ENCODE data around the gene P2RY10. TPM values are rescaled to one million over a fixed set of nuclear protein-coding genes. Genes with fewer than 3 reads are reported as not detected.

P2RY10 gene
- not detected for polyA plus RNA-seq (2013, experiment 1 of 2)
- polyA plus RNA-seq (2013, experiment 2 of 2): not detected

- Histone ChIP-seq H3K18ac (ENCODE audit: low read length) (no peak within 1 kb of the TSS), H4K8ac (ENCODE audit: low read depth, low read length) (no peak within 1 kb of the TSS), H3K27me3 (ENCODE audit: control insufficient read depth in 3 of 3, insufficient read depth in 3 of 3, low read depth in 1 of 3, low read length in 3 of 3) (no peaks in the 10 kb centered on the region), H2BK120ac (ENCODE audit: low read depth, low read length) (no peak within 1 kb of the TSS), H3K4me3 (ENCODE audit: low read length in 2 of 2) (no peak within 1 kb of the TSS), H3K36me3 (replicated peaks in 1 of 2; ENCODE audit: control insufficient read depth in 2 of 2, insufficient read depth in 2 of 2, low read length in 2 of 2) (no peaks in the 10 kb centered on the region), H3K9me3 (replicated peaks in 1 of 2; ENCODE audit: control insufficient read depth in 2 of 2, insufficient read depth in 1 of 2, low read depth in 1 of 2, low read length in 2 of 2) (no peaks in the 10 kb centered on the region), H2BK5ac (ENCODE audit: low read length) (no peak within 1 kb of the TSS), H2AK5ac (ENCODE audit: low read depth, low read length) (no peak within 1 kb of the TSS), H2AFZ (ENCODE audit: low read length) (no peak within 1 kb of the TSS), H3K4me1 (ENCODE audit: control insufficient read depth in 2 of 2, insufficient read depth in 1 of 2, low read depth in 1 of 2, low read length in 2 of 2) (no peaks in the 10 kb centered on the region), H4K91ac (ENCODE audit: low read depth, low read length, poor library complexity) (no peak within 1 kb of the TSS), H3K14ac (ENCODE audit: low read length) (no peak within 1 kb of the TSS), H3K9ac (ENCODE audit: low read depth, low read length, poor library complexity) (no peak within 1 kb of the TSS), H2BK15ac (ENCODE audit: low read length) (no peak within 1 kb of the TSS), H3K27ac (replicated peaks; ENCODE audit: low read length) (no peak within 1 kb of the TSS), H3K4me2 (ENCODE audit: insufficient read depth, low read length, poor library complexity, severe bottlenecking) (no peak within 1 kb of the TSS), H3K4ac (ENCODE audit: low read length) (no peak within 1 kb of the TSS), H2BK12ac (ENCODE audit: low read length) (no peak within 1 kb of the TSS), H3K23ac (ENCODE audit: low read depth, low read length, poor library complexity) (no peak within 1 kb of the TSS), H3K79me1 (ENCODE audit: low read depth, low read length) (no peaks in the 10 kb centered on the region)
- no peak for DNase-seq (ENCODE audit: low spot score)
- no CpG with 5 or more reads among the region's 5 CpGs for WGBS, 2 donors (ENCODE audit: extremely low coverage in 2 of 2, insufficient read length in 2 of 2, insufficient replicate concordance in 1 of 2)
Observed at GRCh38 chrX:78945186-78945912, at the start of gene P2RY10. Gene P2RY10 (plus strand): TSS chrX:78945391. CDS start chrX:78960521, 15,130 bp downstream.

GRCh38 chrX:78922754-78923153 is 22.4 kb upstream of the P2RY10 start:
- Histone ChIP-seq H3K4ac (ENCODE audit: low read length) (no peak overlapping the region), H3K27me3 (ENCODE audit: control insufficient read depth in 3 of 3, insufficient read depth in 3 of 3, low read depth in 1 of 3, low read length in 3 of 3) (no peaks in the 10 kb centered on the region), H3K18ac (ENCODE audit: low read length) (no peak overlapping the region), H2BK15ac (ENCODE audit: low read length) (no peak overlapping the region), H2BK120ac (ENCODE audit: low read depth, low read length) (no peak overlapping the region), H4K91ac (ENCODE audit: low read depth, low read length, poor library complexity) (no peak overlapping the region), H3K27ac (replicated peaks; ENCODE audit: low read length) (no peak overlapping the region), H3K14ac (ENCODE audit: low read length) (no peak overlapping the region), H2BK12ac (ENCODE audit: low read length) (no peak overlapping the region), H2AFZ (ENCODE audit: low read length) (no peak overlapping the region), H4K8ac (ENCODE audit: low read depth, low read length) (no peak overlapping the region), H3K36me3 (replicated peaks in 1 of 2; ENCODE audit: control insufficient read depth in 2 of 2, insufficient read depth in 2 of 2, low read length in 2 of 2) (no peaks in the 10 kb centered on the region), H3K23ac (ENCODE audit: low read depth, low read length, poor library complexity) (no peak overlapping the region), H3K4me2 (ENCODE audit: insufficient read depth, low read length, poor library complexity, severe bottlenecking) (no peak overlapping the region), H3K9ac (ENCODE audit: low read depth, low read length, poor library complexity) (no peak overlapping the region), H3K9me3 (replicated peaks in 1 of 2; ENCODE audit: control insufficient read depth in 2 of 2, insufficient read depth in 1 of 2, low read depth in 1 of 2, low read length in 2 of 2) (no peaks in the 10 kb centered on the region), H2BK5ac (ENCODE audit: low read length) (no peak overlapping the region), H3K4me3 (ENCODE audit: low read length in 2 of 2) (no peak overlapping the region), H2AK5ac (ENCODE audit: low read depth, low read length) (no peak overlapping the region), H3K4me1 (ENCODE audit: control insufficient read depth in 2 of 2, insufficient read depth in 1 of 2, low read depth in 1 of 2, low read length in 2 of 2) (no peaks in the 10 kb centered on the region), H3K79me1 (ENCODE audit: low read depth, low read length) (no peaks in the 10 kb centered on the region)
- no peak for DNase-seq (ENCODE audit: low spot score)
- WGBS, 2 donors (ENCODE audit: extremely low coverage in 2 of 2, insufficient read length in 2 of 2, insufficient replicate concordance in 1 of 2): no CpG with 5 or more reads among the region's 1 CpG

- no peak overlapping the region for H2AFZ ChIP-seq (ENCODE audit: low read length)
- H3K4me3 ChIP-seq (ENCODE audit: low read length in 2 of 2): no peak overlapping the region
- no peak for DNase-seq (ENCODE audit: low spot score)
- H3K4ac ChIP-seq (ENCODE audit: low read length): no peak overlapping the region
- H3K14ac ChIP-seq (ENCODE audit: low read length): no peak overlapping the region
- no peaks in the 10 kb centered on the region for H3K79me1 ChIP-seq (ENCODE audit: low read depth, low read length)
- H3K27me3 ChIP-seq (ENCODE audit: control insufficient read depth in 3 of 3, insufficient read depth in 3 of 3, low read depth in 1 of 3, low read length in 3 of 3): no peaks in the 10 kb centered on the region
- no peak overlapping the region for H3K4me2 ChIP-seq (ENCODE audit: insufficient read depth, low read length, poor library complexity, severe bottlenecking)
- no peak overlapping the region for H2AK5ac ChIP-seq (ENCODE audit: low read depth, low read length)
- H3K23ac ChIP-seq (ENCODE audit: low read depth, low read length, poor library complexity): no peak overlapping the region
- no peak overlapping the region for H3K18ac ChIP-seq (ENCODE audit: low read length)
- H3K9ac ChIP-seq (ENCODE audit: low read depth, low read length, poor library complexity): no peak overlapping the region
- H2BK15ac ChIP-seq (ENCODE audit: low read length): no peak overlapping the region
- no peaks in the 10 kb centered on the region for H3K9me3 ChIP-seq (replicated peaks in 1 of 2; ENCODE audit: control insufficient read depth in 2 of 2, insufficient read depth in 1 of 2, low read depth in 1 of 2, low read length in 2 of 2)
- no peak overlapping the region for H3K27ac ChIP-seq (replicated peaks; ENCODE audit: low read length)
- no peaks in the 10 kb centered on the region for H3K36me3 ChIP-seq (replicated peaks in 1 of 2; ENCODE audit: control insufficient read depth in 2 of 2, insufficient read depth in 2 of 2, low read length in 2 of 2)
- H2BK5ac ChIP-seq (ENCODE audit: low read length): no peak overlapping the region
- no peak overlapping the region for H2BK120ac ChIP-seq (ENCODE audit: low read depth, low read length)
- no peak overlapping the region for H4K8ac ChIP-seq (ENCODE audit: low read depth, low read length)
- H2BK12ac ChIP-seq (ENCODE audit: low read length): no peak overlapping the region
- no peak overlapping the region for H4K91ac ChIP-seq (ENCODE audit: low read depth, low read length, poor library complexity)
- H3K4me1 ChIP-seq (ENCODE audit: control insufficient read depth in 2 of 2, insufficient read depth in 1 of 2, low read depth in 1 of 2, low read length in 2 of 2): no peaks in the 10 kb centered on the region
- whole genome bisulfite sequencing, 2 donors (ENCODE audit: extremely low coverage in 2 of 2, insufficient read length in 2 of 2, insufficient replicate concordance in 1 of 2): no CpG with 5 or more reads among the region's 3 CpGs
Observed at GRCh38 chrX:78923198-78924015, 21.8 kb upstream of the P2RY10 start.

- Histone ChIP-seq H3K23ac (ENCODE audit: low read depth, low read length, poor library complexity) (no peak overlapping the region), H3K27me3 (ENCODE audit: control insufficient read depth in 3 of 3, insufficient read depth in 3 of 3, low read depth in 1 of 3, low read length in 3 of 3) (no peaks in the 10 kb centered on the region), H3K27ac (replicated peaks; ENCODE audit: low read length) (no peak overlapping the region), H2AK5ac (ENCODE audit: low read depth, low read length) (no peak overlapping the region), H2BK12ac (ENCODE audit: low read length) (no peak overlapping the region), H3K4ac (ENCODE audit: low read length) (no peak overlapping the region), H2BK120ac (ENCODE audit: low read depth, low read length) (no peak overlapping the region), H2BK5ac (ENCODE audit: low read length) (no peak overlapping the region), H4K8ac (ENCODE audit: low read depth, low read length) (no peak overlapping the region), H4K91ac (ENCODE audit: low read depth, low read length, poor library complexity) (no peak overlapping the region), H3K36me3 (replicated peaks in 1 of 2; ENCODE audit: control insufficient read depth in 2 of 2, insufficient read depth in 2 of 2, low read length in 2 of 2) (no peaks in the 10 kb centered on the region), H3K4me3 (ENCODE audit: low read length in 2 of 2) (no peak overlapping the region), H2AFZ (ENCODE audit: low read length) (no peak overlapping the region), H3K79me1 (ENCODE audit: low read depth, low read length) (no peaks in the 10 kb centered on the region), H2BK15ac (ENCODE audit: low read length) (no peak overlapping the region), H3K18ac (ENCODE audit: low read length) (no peak overlapping the region), H3K9ac (ENCODE audit: low read depth, low read length, poor library complexity) (no peak overlapping the region), H3K4me2 (ENCODE audit: insufficient read depth, low read length, poor library complexity, severe bottlenecking) (no peak overlapping the region), H3K4me1 (ENCODE audit: control insufficient read depth in 2 of 2, insufficient read depth in 1 of 2, low read depth in 1 of 2, low read length in 2 of 2) (no peaks in the 10 kb centered on the region), H3K14ac (ENCODE audit: low read length) (no peak overlapping the region), H3K9me3 (replicated peaks in 1 of 2; ENCODE audit: control insufficient read depth in 2 of 2, insufficient read depth in 1 of 2, low read depth in 1 of 2, low read length in 2 of 2) (no peaks in the 10 kb centered on the region)
- no peak for DNase-seq (ENCODE audit: low spot score)
- no CpG with 5 or more reads among the region's 1 CpG for WGBS, 2 donors (ENCODE audit: extremely low coverage in 2 of 2, insufficient read length in 2 of 2, insufficient replicate concordance in 1 of 2)
Observed at GRCh38 chrX:78931814-78932213, 13.4 kb upstream of the P2RY10 start.

Data from neuronal stem cell (in vitro differentiated cells).